ENCODE data around the gene WNT2. TPM values are rescaled to one million over a fixed set of nuclear protein-coding genes. Genes with fewer than 3 reads are reported as not detected.

The WNT2 gene
- under 1 TPM; 0.46 to 0.93 (median 0.57) TPM for total RNA-seq
- long read RNA-seq: 0 reads

DNA sequence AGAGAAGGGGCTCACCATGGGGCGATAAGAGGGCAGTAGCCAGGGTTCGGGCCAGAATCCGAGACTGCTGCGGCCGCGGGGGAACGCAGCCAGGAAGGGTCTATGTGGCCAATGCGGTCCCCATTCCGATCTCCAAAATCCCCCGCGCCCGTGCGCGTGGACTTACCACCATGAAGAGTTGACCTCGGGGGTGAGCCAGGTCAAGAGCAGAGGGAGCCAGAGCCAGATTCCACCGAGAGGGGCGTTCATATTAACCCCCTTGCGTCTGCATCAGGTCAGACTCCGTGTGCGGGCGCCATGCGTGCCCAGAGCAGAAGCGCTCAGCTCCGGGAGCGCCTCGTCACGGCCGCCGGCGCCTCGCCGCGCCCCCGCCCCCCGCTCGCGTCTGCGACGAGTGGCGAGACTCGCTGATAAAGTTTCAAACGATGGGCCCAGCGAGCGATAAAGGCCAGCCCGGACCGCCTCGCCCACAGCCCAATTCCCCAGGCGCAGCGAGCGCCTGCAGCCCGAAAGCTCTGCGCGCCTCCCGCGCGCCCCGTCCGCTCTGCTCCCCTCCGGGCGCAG, at the start of gene WNT2:
TSS of gene WNT2 (minus strand) at position 318 of the 564 bp plus-strand sequence. CDS start at position 249, 69 bp downstream.
- WGBS (ENCODE audit: insufficient coverage, low coverage, low lambda C conversion rate, missing lambda C conversion rate): 2% methylated on average over 12 of the region's 60 CpGs
- ATAC-seq: peak in 2 of 4 donors; percentile 9 to 16
- intact Hi-C loops (cut with DNase I): no loop called here
- Histone ChIP-seq H3K9me3 (no peaks in the 10 kb centered on the region), H3K27me3 (peaks cover 0 to 5% of the 10 kb centered on the region in 2 donors), H3K4me3 (peak within 1 kb of the TSS; percentile 21 to 32 (median 23)), H3K27ac (no peak within 1 kb of the TSS), H3K4me1 (peaks cover 0 to 19% (median 5%) of the 10 kb centered on the region in 4 donors), H3K36me3 (no peaks in the 10 kb centered on the region)
- no peak for DNase-seq
- no peak for TF ChIP-seq POLR2A (IDR thresholded peaks at IDR 0.05)
- no peak for TF ChIP-seq CTCF (IDR thresholded peaks at IDR 0.05)

GRCh38 chr7:117372073-117372472, 49.2 kb upstream of the WNT2 start:
- Histone ChIP-seq H3K9me3 (no peaks in the 10 kb centered on the region), H3K4me3 (no peak overlapping the region), H3K27ac (no peak overlapping the region), H3K4me1 (no peaks in the 10 kb centered on the region), H3K36me3 (no peaks in the 10 kb centered on the region), H3K27me3 (no peaks in the 10 kb centered on the region)
- intact Hi-C loops (cut with DNase I): no loop called here
- ATAC-seq (no peak), DNase-seq (no peak)
- TF ChIP-seq CTCF (IDR thresholded peaks at IDR 0.05): no peak
- TF ChIP-seq POLR2A (IDR thresholded peaks at IDR 0.05): no peak
- no CpG with 5 or more reads among the region's 1 CpG for WGBS (ENCODE audit: insufficient coverage, low coverage, low lambda C conversion rate, missing lambda C conversion rate)

GRCh38 chr7:117364339-117365080, 41.7 kb upstream of the WNT2 start:
- Histone ChIP-seq H3K9me3 (no peaks in the 10 kb centered on the region), H3K4me3 (no peak overlapping the region), H3K36me3 (no peaks in the 10 kb centered on the region), H3K27me3 (no peaks in the 10 kb centered on the region), H3K27ac (no peak overlapping the region), H3K4me1 (no peaks in the 10 kb centered on the region)
- intact Hi-C loops (cut with DNase I): no loop called here
- DNase-seq: no peak
- TF ChIP-seq POLR2A (IDR thresholded peaks at IDR 0.05) (no peak), CTCF (IDR thresholded peaks at IDR 0.05) (no peak)
- no peak for ATAC-seq

GRCh38 chr7:117362294-117362888, 39.5 kb upstream of the WNT2 start:
- H3K9me3 ChIP-seq: no peaks in the 10 kb centered on the region
- ATAC-seq (no peak), DNase-seq (no peak)
- no peak overlapping the region for H3K4me3 ChIP-seq
- H3K36me3 ChIP-seq: no peaks in the 10 kb centered on the region
- no peaks in the 10 kb centered on the region for H3K27me3 ChIP-seq
- intact Hi-C loops (cut with DNase I): no loop called here
- no peak overlapping the region for H3K27ac ChIP-seq
- no peak for TF ChIP-seq CTCF (IDR thresholded peaks at IDR 0.05)
- no peak for TF ChIP-seq POLR2A (IDR thresholded peaks at IDR 0.05)
- no peaks in the 10 kb centered on the region for H3K4me1 ChIP-seq
